Measurements from ENCODE around the gene COL13A1.

COL13A1 gene

GRCh38 chr10:69906425-69906824 is 104.7 kb downstream of the COL13A1 start:
- no peak for TF ChIP-seq POLR2A (IDR thresholded peaks at IDR 0.05; ENCODE audit: low read depth, low read length)
- DNase-seq (ENCODE audit: insufficient read length, low spot score) (no peak), FAIRE-seq (no peak)

GRCh38 chr10:69907517-69907916 is 105.8 kb downstream of the COL13A1 start:
- TF ChIP-seq POLR2A (IDR thresholded peaks at IDR 0.05; ENCODE audit: low read depth, low read length), result no peak
- no peak for FAIRE-seq
- no peak for DNase-seq (ENCODE audit: insufficient read length, low spot score)

GRCh38 chr10:69908124-69908523 is 106.4 kb downstream of the COL13A1 start:
- FAIRE-seq (no peak), DNase-seq (ENCODE audit: insufficient read length, low spot score) (no peak)
- no peak for TF ChIP-seq POLR2A (IDR thresholded peaks at IDR 0.05; ENCODE audit: low read depth, low read length)

- FAIRE-seq, result no peak
- TF ChIP-seq POLR2A (IDR thresholded peaks at IDR 0.05; ENCODE audit: low read depth, low read length), result no peak
- DNase-seq (ENCODE audit: insufficient read length, low spot score), result no peak
Observed at GRCh38 chr10:69910561-69910960, 108.9 kb downstream of the COL13A1 start.

GRCh38 chr10:69911613-69912528 is 110.2 kb downstream of the COL13A1 start:
- no peak for TF ChIP-seq POLR2A (IDR thresholded peaks at IDR 0.05; ENCODE audit: low read depth, low read length)
- DNase-seq (ENCODE audit: insufficient read length, low spot score) (no peak), FAIRE-seq (no peak)

GRCh38 chr10:69912589-69912988 is 110.9 kb downstream of the COL13A1 start:
- DNase-seq (ENCODE audit: insufficient read length, low spot score) (no peak), FAIRE-seq (no peak)
- no peak for TF ChIP-seq POLR2A (IDR thresholded peaks at IDR 0.05; ENCODE audit: low read depth, low read length)

- DNase-seq (ENCODE audit: insufficient read length, low spot score) (no peak), FAIRE-seq (no peak)
- no peak for TF ChIP-seq POLR2A (IDR thresholded peaks at IDR 0.05; ENCODE audit: low read depth, low read length)
Observed at GRCh38 chr10:69913606-69914382, 112.1 kb downstream of the COL13A1 start.

GRCh38 chr10:69914398-69915214 is 112.9 kb downstream of the COL13A1 start:
- DNase-seq (ENCODE audit: insufficient read length, low spot score) (peak; percentile 83), FAIRE-seq (peak; percentile 33)
- TF ChIP-seq POLR2A (IDR thresholded peaks at IDR 0.05; ENCODE audit: low read depth, low read length), result no peak

GRCh38 chr10:69915215-69915560 is 113.5 kb downstream of the COL13A1 start:
- DNase-seq (ENCODE audit: insufficient read length, low spot score), result no peak
- TF ChIP-seq POLR2A (IDR thresholded peaks at IDR 0.05; ENCODE audit: low read depth, low read length), result no peak
- FAIRE-seq, result no peak

GRCh38 chr10:69916118-69916517 is 114.4 kb downstream of the COL13A1 start:
- TF ChIP-seq POLR2A (IDR thresholded peaks at IDR 0.05; ENCODE audit: low read depth, low read length), result no peak
- DNase-seq (ENCODE audit: insufficient read length, low spot score) (no peak), FAIRE-seq (no peak)

- no peak for FAIRE-seq
- no peak for DNase-seq (ENCODE audit: insufficient read length, low spot score)
- no peak for TF ChIP-seq POLR2A (IDR thresholded peaks at IDR 0.05; ENCODE audit: low read depth, low read length)
Observed at GRCh38 chr10:69918036-69918435, 116.3 kb downstream of the COL13A1 start.

GRCh38 chr10:69919250-69919649 is 117.5 kb downstream of the COL13A1 start:
- DNase-seq (ENCODE audit: insufficient read length, low spot score), result no peak
- TF ChIP-seq POLR2A (IDR thresholded peaks at IDR 0.05; ENCODE audit: low read depth, low read length), result no peak
- FAIRE-seq, result no peak

- FAIRE-seq (no peak), DNase-seq (ENCODE audit: insufficient read length, low spot score) (no peak)
- TF ChIP-seq POLR2A (IDR thresholded peaks at IDR 0.05; ENCODE audit: low read depth, low read length), result no peak
Observed at GRCh38 chr10:69925111-69925510, 123.4 kb downstream of the COL13A1 start.

GRCh38 chr10:69928339-69928738 is 126.6 kb downstream of the COL13A1 start:
- DNase-seq (ENCODE audit: insufficient read length, low spot score) (no peak), FAIRE-seq (no peak)
- no peak for TF ChIP-seq POLR2A (IDR thresholded peaks at IDR 0.05; ENCODE audit: low read depth, low read length)

Measured in H54 (cell line).